ENCODE results near the gene NOP9.
A peak's percentile ranks its signal among the peaks of the same experiment; 100 is the strongest.

DNA sequence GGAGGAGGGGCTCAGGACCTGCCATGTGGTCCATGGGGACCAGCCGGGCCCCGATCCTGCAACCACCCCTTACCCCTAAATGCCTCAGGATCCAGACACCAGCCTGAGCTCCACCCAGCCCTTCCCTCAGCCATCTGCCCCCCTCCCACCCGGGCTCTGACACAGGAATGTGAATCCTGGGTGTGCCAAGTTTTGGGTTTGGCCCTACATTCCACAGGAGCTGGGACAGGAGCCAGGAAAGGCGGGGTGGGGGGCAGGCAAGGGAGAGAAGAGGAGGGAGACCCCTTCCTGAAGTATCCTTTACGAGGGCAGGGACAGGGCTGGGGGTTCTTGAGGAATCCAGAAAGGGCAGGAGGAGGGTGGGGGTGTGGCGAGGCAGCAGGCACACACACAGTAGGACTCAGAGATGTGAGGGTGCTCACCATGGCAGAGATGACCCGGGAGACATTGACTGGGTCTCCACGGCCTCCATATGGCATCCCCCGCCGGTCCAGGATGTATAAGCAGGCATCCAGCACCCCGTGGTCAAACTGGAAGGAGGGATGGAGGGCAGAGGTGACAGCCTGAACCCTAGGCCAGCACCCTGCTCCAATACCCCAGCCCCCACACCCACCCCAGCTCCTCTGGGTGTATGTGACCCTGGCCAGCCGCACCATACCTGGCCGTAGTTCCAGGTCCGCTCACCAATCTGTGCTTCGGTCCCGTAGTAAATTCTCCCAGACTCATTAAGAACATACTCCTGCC is 40.2 kb upstream of the NOP9 start:
- TF ChIP-seq YY1 (IDR thresholded peaks at IDR 0.05; ENCODE audit: low read depth) (no peak), FOXM1 (IDR thresholded peaks at IDR 0.05; ENCODE audit: borderline replicate concordance, low read depth) (no peak), MAX (IDR thresholded peaks at IDR 0.05) (no peak), EP300 (IDR thresholded peaks at IDR 0.05; ENCODE audit: borderline replicate concordance) (no peak), ZBTB7A (IDR thresholded peaks at IDR 0.05; ENCODE audit: low read depth) (peak; percentile 93), TAF1 (IDR thresholded peaks at IDR 0.05; ENCODE audit: low read depth) (no peak)
